Stomach smooth muscle (tissue), 2 donors: ENCODE data around the gene PDE3B.

ENCODE experiments used
- H3K27ac ChIP-seq: one replicate; pipeline ENCODE4 v1.7.0; 2013; ENCODE audit warnings: mild to moderate bottlenecking, low read length, inconsistent platforms
- H3K27me3 ChIP-seq, 2 donors: one replicate each; pipeline ENCODE4 v1.7.0; 2013; ENCODE audit warnings: low read length in 2 of 2; ENCODE audit not compliant: insufficient read depth in 2 of 2, control insufficient read depth in 1 of 2
- H3K36me3 ChIP-seq, 2 donors: one replicate each; pipeline ENCODE4 v1.7.0; 2013; ENCODE audit warnings: low read length in 2 of 2; ENCODE audit not compliant: control insufficient read depth in 2 of 2, insufficient read depth in 2 of 2
- H3K4me1 ChIP-seq: one replicate; pipeline ENCODE4 v1.7.0; 2013; ENCODE audit warnings: low read length; ENCODE audit not compliant: control insufficient read depth, insufficient read depth
- H3K4me3 ChIP-seq, 2 donors: one replicate each; pipeline ENCODE4 v1.7.0; 2013; ENCODE audit warnings: low read length in 2 of 2
- H3K9ac ChIP-seq, 2 donors: one replicate each; pipeline ENCODE4 v1.7.0; 2013; ENCODE audit warnings: low read length in 2 of 2, mild to moderate bottlenecking in 1 of 2
- H3K9me3 ChIP-seq, 2 donors: one replicate each; pipeline ENCODE4 v1.7.0; 2013; ENCODE audit warnings: low read length in 2 of 2; ENCODE audit not compliant: control insufficient read depth in 2 of 2
- donor health status: healthy.
- donor health status: Pancreatic carcinoma.

Gene PDE3B

GRCh38 chr11:14641801-14642200 lies 1.8 kb upstream of the PDE3B start:
- Histone ChIP-seq H3K27me3 (peaks cover 0 to 22% of the 10 kb centered on the region in 2 donors), H3K9ac (no peak overlapping the region), H3K4me1 (peaks cover 9% of the 10 kb centered on the region), H3K36me3 (no peaks in the 10 kb centered on the region), H3K27ac (no peak overlapping the region), H3K9me3 (no peaks in the 10 kb centered on the region), H3K4me3 (no peak overlapping the region)

DNA sequence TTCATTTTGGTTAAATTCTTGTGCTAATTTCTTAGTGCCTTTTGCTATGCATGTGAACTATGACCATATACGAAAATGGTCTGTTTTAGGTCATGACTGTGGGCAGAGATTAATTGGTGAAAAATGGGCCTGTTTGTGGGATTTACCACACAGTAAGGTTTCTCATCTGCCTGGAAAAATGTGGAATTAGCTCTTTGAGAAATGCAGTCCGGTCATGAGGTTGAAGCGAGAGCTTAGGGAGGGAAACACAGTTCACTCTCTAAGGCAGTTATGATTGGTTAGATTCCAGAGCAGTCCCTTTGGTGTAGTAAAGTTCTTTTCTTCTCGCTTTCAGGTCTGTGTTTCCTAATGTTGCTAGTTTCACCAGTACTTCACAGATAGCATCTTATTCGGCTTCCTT lies 1.2 kb upstream of the PDE3B start:
- no peaks in the 10 kb centered on the region for H3K36me3 ChIP-seq
- no peak overlapping the region for H3K9ac ChIP-seq
- peaks cover 0 to 22% of the 10 kb centered on the region in 2 donors for H3K27me3 ChIP-seq
- H3K4me1 ChIP-seq = peaks cover 9% of the 10 kb centered on the region
- H3K9me3 ChIP-seq = no peaks in the 10 kb centered on the region
- no peak overlapping the region for H3K4me3 ChIP-seq
- H3K27ac ChIP-seq = no peak overlapping the region

GRCh38 chr11:14642873-14643696 lies 519 bp upstream of the PDE3B start:
- peaks cover 9% of the 10 kb centered on the region for H3K4me1 ChIP-seq
- H3K36me3 ChIP-seq = no peaks in the 10 kb centered on the region
- peak overlapping the region; percentile 73 to 77 for H3K4me3 ChIP-seq
- no peak overlapping the region for H3K27ac ChIP-seq
- peaks cover 0 to 22% of the 10 kb centered on the region in 2 donors for H3K27me3 ChIP-seq
- H3K9ac ChIP-seq = no peak overlapping the region
- H3K9me3 ChIP-seq = no peaks in the 10 kb centered on the region

DNA sequence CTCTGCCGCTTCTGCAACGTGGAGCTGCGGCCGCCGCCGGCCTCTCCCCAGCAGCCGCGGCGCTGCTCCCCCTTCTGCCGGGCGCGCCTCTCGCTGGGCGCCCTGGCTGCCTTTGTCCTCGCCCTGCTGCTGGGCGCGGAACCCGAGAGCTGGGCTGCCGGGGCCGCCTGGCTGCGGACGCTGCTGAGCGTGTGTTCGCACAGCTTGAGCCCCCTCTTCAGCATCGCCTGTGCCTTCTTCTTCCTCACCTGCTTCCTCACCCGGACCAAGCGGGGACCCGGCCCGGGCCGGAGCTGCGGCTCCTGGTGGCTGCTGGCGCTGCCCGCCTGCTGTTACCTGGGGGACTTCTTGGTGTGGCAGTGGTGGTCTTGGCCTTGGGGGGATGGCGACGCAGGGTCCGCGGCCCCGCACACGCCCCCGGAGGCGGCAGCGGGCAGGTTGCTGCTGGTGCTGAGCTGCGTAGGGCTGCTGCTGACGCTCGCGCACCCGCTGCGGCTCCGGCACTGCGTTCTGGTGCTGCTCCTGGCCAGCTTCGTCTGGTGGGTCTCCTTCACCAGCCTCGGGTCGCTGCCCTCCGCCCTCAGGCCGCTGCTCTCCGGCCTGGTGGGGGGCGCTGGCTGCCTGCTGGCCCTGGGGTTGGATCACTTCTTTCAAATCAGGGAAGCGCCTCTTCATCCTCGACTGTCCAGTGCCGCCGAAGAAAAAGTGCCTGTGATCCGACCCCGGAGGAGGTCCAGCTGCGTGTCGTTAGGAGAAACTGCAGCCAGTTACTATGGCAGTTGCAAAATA lies 816 bp downstream of the PDE3B start:
- Histone ChIP-seq H3K9ac (peak overlapping the region; percentile 37 to 39), H3K27me3 (peaks cover 0 to 22% of the 10 kb centered on the region in 2 donors), H3K9me3 (no peaks in the 10 kb centered on the region), H3K4me3 (peak overlapping the region; percentile 73 to 77), H3K4me1 (peaks cover 9% of the 10 kb centered on the region), H3K36me3 (no peaks in the 10 kb centered on the region), H3K27ac (no peak overlapping the region)

- H3K27me3 ChIP-seq = peaks cover 0 to 22% of the 10 kb centered on the region in 2 donors
- H3K9ac ChIP-seq = peak overlapping the region in 1 of 2 donors; percentile 39
- H3K36me3 ChIP-seq = no peaks in the 10 kb centered on the region
- no peaks in the 10 kb centered on the region for H3K9me3 ChIP-seq
- H3K4me3 ChIP-seq = peak overlapping the region; percentile 73 to 77
- H3K27ac ChIP-seq = no peak overlapping the region
- H3K4me1 ChIP-seq = peaks cover 9% of the 10 kb centered on the region
Observed at GRCh38 chr11:14645015-14645912, 1.7 kb downstream of the PDE3B start.

DNA sequence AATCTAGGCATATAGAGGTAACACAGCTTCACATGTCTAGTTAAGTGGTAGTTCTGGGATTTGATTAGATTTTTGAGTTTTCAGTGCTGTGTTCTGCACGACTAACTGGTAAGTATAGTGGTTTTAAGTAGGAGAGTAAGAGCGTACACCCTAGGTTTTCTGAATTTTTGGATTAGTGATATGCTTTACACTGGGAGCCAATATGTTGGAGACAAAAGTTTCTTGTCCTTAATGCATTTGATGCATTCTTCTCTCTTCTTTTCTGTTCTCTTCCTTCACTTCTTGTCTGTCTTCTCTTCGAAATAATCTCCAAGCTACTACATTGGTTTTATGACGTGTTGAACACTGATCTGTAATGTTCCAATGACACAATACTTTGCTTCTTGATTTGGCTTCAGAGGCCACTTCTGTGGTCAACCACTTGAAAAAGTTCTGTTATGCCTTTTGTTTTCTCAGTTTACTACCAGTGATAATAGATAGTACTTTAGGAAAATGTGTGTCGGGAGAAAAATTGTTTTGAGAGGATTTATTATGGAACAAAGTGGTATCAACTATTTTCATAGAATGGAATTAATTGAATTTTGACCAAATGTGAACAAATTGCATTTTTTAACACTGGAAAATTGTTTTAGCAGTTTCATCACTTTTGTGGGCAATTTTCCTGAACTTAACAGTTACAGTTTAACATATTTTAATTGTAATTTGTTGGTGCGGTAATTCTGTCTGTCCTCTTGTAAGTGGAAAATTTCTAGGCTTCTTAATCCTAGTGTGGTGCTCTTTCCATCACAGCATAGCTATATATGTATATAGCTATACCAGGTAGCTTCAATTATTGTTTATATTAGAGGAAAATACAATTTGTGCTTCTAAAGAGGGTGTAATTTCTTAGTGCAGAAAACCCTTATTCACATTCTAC lies 2.6 kb downstream of the PDE3B start:
- peaks cover 9% of the 10 kb centered on the region for H3K4me1 ChIP-seq
- no peak overlapping the region for H3K4me3 ChIP-seq
- peaks cover 3 to 22% of the 10 kb centered on the region in 2 donors for H3K27me3 ChIP-seq
- H3K9me3 ChIP-seq = no peaks in the 10 kb centered on the region
- no peak overlapping the region for H3K27ac ChIP-seq
- no peak overlapping the region for H3K9ac ChIP-seq
- no peaks in the 10 kb centered on the region for H3K36me3 ChIP-seq

DNA sequence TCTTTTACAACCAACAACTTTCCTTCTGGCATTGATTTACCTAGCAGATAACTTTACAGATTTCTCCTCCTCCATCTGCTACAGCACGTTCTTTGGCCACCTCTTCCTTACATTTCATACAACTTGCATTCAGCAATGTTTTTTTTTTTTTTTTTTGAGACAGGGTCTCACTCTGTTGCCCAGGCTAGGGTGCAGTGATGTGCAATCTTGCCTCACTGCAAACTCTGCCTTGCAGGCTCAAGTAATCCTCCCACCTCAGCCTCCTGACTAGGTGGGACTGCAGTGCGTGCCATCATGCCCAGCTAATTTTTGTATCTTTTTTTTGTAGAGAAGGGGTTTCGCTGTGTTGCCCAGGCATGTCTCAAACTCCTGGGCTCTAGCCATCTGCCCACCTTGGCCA lies 6.5 kb downstream of the PDE3B start:
- Histone ChIP-seq H3K9ac (no peak overlapping the region), H3K4me1 (no peaks in the 10 kb centered on the region), H3K4me3 (no peak overlapping the region), H3K27me3 (peaks cover 3 to 13% of the 10 kb centered on the region in 2 donors), H3K9me3 (no peaks in the 10 kb centered on the region), H3K27ac (no peak overlapping the region), H3K36me3 (no peaks in the 10 kb centered on the region)

- H3K9ac ChIP-seq = no peak overlapping the region
- no peak overlapping the region for H3K27ac ChIP-seq
- peaks cover 0 to 3% of the 10 kb centered on the region in 2 donors for H3K27me3 ChIP-seq
- H3K4me1 ChIP-seq = no peaks in the 10 kb centered on the region
- H3K9me3 ChIP-seq = no peaks in the 10 kb centered on the region
- H3K4me3 ChIP-seq = no peak overlapping the region
- no peaks in the 10 kb centered on the region for H3K36me3 ChIP-seq
Observed at GRCh38 chr11:14653090-14653489, 9.5 kb downstream of the PDE3B start.

- H3K9me3 ChIP-seq = no peaks in the 10 kb centered on the region
- H3K4me3 ChIP-seq = no peak overlapping the region
- H3K4me1 ChIP-seq = no peaks in the 10 kb centered on the region
Observed at GRCh38 chr11:14655435-14655834, 11.8 kb downstream of the PDE3B start.

More at GRCh38 chr11:14655435-14655834, 11.8 kb downstream of the PDE3B start:
- H3K36me3 ChIP-seq = no peaks in the 10 kb centered on the region
- peaks cover 0 to 3% of the 10 kb centered on the region in 2 donors for H3K27me3 ChIP-seq
- no peak overlapping the region for H3K9ac ChIP-seq
- H3K27ac ChIP-seq = no peak overlapping the region
